ENCODE results near the gene MPPED1.

The MPPED1 gene

GRCh38 chr22:43432883-43433415 is 21.1 kb downstream of the MPPED1 start:
- no peak for DNase-seq

GRCh38 chr22:43433451-43434274 is 21.8 kb downstream of the MPPED1 start:
- no peak for DNase-seq

- DNase-seq, result no peak
These were observed 22.6 kb downstream of the MPPED1 start for GRCh38 chr22:43434275-43434927.

GRCh38 chr22:43434928-43435311 is 23.1 kb downstream of the MPPED1 start:
- DNase-seq, result no peak

- DNase-seq, result no peak
These were observed 24.3 kb downstream of the MPPED1 start for GRCh38 chr22:43435851-43436811.

- DNase-seq, result no peak
These were observed 25.1 kb downstream of the MPPED1 start for GRCh38 chr22:43436868-43437267.

- no peak for DNase-seq
These were observed 26.2 kb downstream of the MPPED1 start for GRCh38 chr22:43437871-43438475.

GRCh38 chr22:43438666-43439347 is 27.0 kb downstream of the MPPED1 start:
- DNase-seq, result no peak

GRCh38 chr22:43439368-43440103 is 27.7 kb downstream of the MPPED1 start:
- DNase-seq, result no peak

GRCh38 chr22:43440104-43440387 is 28.2 kb downstream of the MPPED1 start:
- DNase-seq, result no peak

GRCh38 chr22:43440556-43440955 is 28.7 kb downstream of the MPPED1 start:
- DNase-seq, result no peak

GRCh38 chr22:43441216-43441615 is 29.4 kb downstream of the MPPED1 start:
- DNase-seq, result no peak

GRCh38 chr22:43441751-43442150 is 29.9 kb downstream of the MPPED1 start:
- no peak for DNase-seq

- DNase-seq, result no peak
These were observed 30.8 kb downstream of the MPPED1 start for GRCh38 chr22:43442386-43443151.

- DNase-seq, result no peak
These were observed 31.3 kb downstream of the MPPED1 start for GRCh38 chr22:43443152-43443471.

GRCh38 chr22:43446037-43446803 is 34.4 kb downstream of the MPPED1 start:
- no peak for DNase-seq

GRCh38 chr22:43446916-43447315 is 35.1 kb downstream of the MPPED1 start:
- peak in 1 of 2 donors; percentile 4 for DNase-seq

GRCh38 chr22:43447380-43447779 is 35.6 kb downstream of the MPPED1 start:
- DNase-seq, result no peak

- DNase-seq, result peak; percentile 2 to 22
These were observed 36.2 kb downstream of the MPPED1 start for GRCh38 chr22:43448048-43448447.

Measured in inflammatory macrophage (primary cell).